ENCODE data around the gene DSCAML1. TPM values are rescaled to one million over a fixed set of nuclear protein-coding genes. Genes with fewer than 3 reads are reported as not detected.
"Not testable (repeated sequence)": the region's sequence is repeated elsewhere in the genome, so short reads cannot be mapped to it uniquely, and the experiment has no call there.

Gene DSCAML1
- total RNA-seq, 2 experiments from 2014 or later, result 0.29 to 0.67 TPM

GRCh38 chr11:117815262-117815803, 18.3 kb upstream of the DSCAML1 start:
- CTCF ChIA-PET, result interaction anchor here (1.2 to 7.0 kb wide), 8 partner anchors 8 to 390 kb away, joined by 3 to 187 read pairs (median 36); no protein-coding TSS in a partner anchor
- intact Hi-C loops (cut with micrococcal nuclease), result loop anchor here (2.0 to 5.0 kb wide), 5 partner anchors 131 to 583 kb away; partner anchors contain the start of genes IL10RA, PCSK7 and RNF214
- peak; percentile 88 for DNase-seq
- no peaks in the 10 kb centered on the region for H3K27me3 Mint-ChIP-seq
- H3K9me3 Mint-ChIP-seq, result no peaks in the 10 kb centered on the region
- POLR2A ChIA-PET, result interaction anchor here (0.7 to 2.8 kb wide), 9 partner anchors 8 to 237 kb away, joined by 3 to 16 read pairs (median 6); partner anchors contain the start of gene IL10RA
- H3K36me3 Mint-ChIP-seq, result no peaks in the 10 kb centered on the region
- peak overlapping the region; percentile 35 for H3K4me3 Mint-ChIP-seq
- H3K27ac Mint-ChIP-seq, result peak overlapping the region; percentile 94
- peaks cover 56% of the 10 kb centered on the region for H3K4me1 Mint-ChIP-seq (ENCODE audit: low read depth)

- intact Hi-C loops (cut with micrococcal nuclease), result loop anchor here (2.0 to 5.0 kb wide), 5 partner anchors 132 to 583 kb away; partner anchors contain the start of genes IL10RA, PCSK7 and RNF214
These were observed 17.8 kb upstream of the DSCAML1 start for GRCh38 chr11:117814766-117815261.

GRCh38 chr11:117814204-117814765, 17.3 kb upstream of the DSCAML1 start:
- POLR2A ChIA-PET, result interaction anchor here (0.7 to 2.2 kb wide), 5 partner anchors 13 to 188 kb away, joined by 3 to 16 read pairs (median 6); partner anchors contain the start of gene IL10RA
- Mint-ChIP-seq H3K36me3 (no peaks in the 10 kb centered on the region), H3K9me3 (no peaks in the 10 kb centered on the region), H3K27ac (peak overlapping the region; percentile 94), H3K27me3 (peaks cover 2% of the 10 kb centered on the region), H3K4me3 (no peak overlapping the region), H3K4me1 (ENCODE audit: low read depth) (peaks cover 64% of the 10 kb centered on the region)
- CTCF ChIA-PET, result interaction anchor here (1.2 to 7.0 kb wide), 7 partner anchors 7 to 389 kb away, joined by 3 to 187 read pairs (median 46); no protein-coding TSS in a partner anchor
- intact Hi-C loops (cut with micrococcal nuclease), result loop anchor here (2.0 kb wide), 2 partner anchors 133 to 189 kb away; no protein-coding TSS in a partner anchor
- DNase-seq, result no peak

More at GRCh38 chr11:117814766-117815261, 17.8 kb upstream of the DSCAML1 start:
- Mint-ChIP-seq H3K9me3 (no peaks in the 10 kb centered on the region), H3K4me1 (ENCODE audit: low read depth) (peaks cover 58% of the 10 kb centered on the region), H3K27ac (peak overlapping the region; percentile 94), H3K27me3 (peaks cover under 1% of the 10 kb centered on the region), H3K36me3 (no peaks in the 10 kb centered on the region), H3K4me3 (peak overlapping the region; percentile 35)
- peak; percentile 91 for DNase-seq
- ChIA-PET POLR2A (interaction anchor here (0.7 to 2.2 kb wide), 8 partner anchors 10 to 238 kb away, joined by 3 to 16 read pairs (median 4); partner anchors contain the start of gene IL10RA), CTCF (interaction anchor here (1.2 to 7.0 kb wide), 8 partner anchors 8 to 389 kb away, joined by 3 to 187 read pairs (median 36); no protein-coding TSS in a partner anchor)

- intact Hi-C loops (cut with micrococcal nuclease); DNase-seq; H3K27me3 Mint-ChIP-seq; POLR2A ChIA-PET; H3K36me3 Mint-ChIP-seq; H3K9me3 Mint-ChIP-seq; H3K27ac Mint-ChIP-seq: not testable (repeated sequence)
- peak overlapping the region; percentile 2 for H3K4me3 Mint-ChIP-seq
- H3K4me1 Mint-ChIP-seq (ENCODE audit: low read depth), result peaks cover 32% of the 10 kb centered on the region
- CTCF ChIA-PET, result interaction anchor here (1.4 to 6.5 kb wide), 7 partner anchors 7 to 249 kb away, joined by 3 to 187 read pairs (median 16); partner anchors contain the start of genes FXYD2 and IL10RA
These were observed 13.0 kb upstream of the DSCAML1 start for GRCh38 chr11:117810056-117810451.

- peak overlapping the region; percentile 2 for H3K4me3 Mint-ChIP-seq
- ChIA-PET CTCF (interaction anchor here (0.8 to 6.5 kb wide), 15 partner anchors 7 to 384 kb away, joined by 3 to 187 read pairs (median 6); partner anchors contain the start of genes FXYD2 and IL10RA), POLR2A (interaction anchor here (0.5 kb wide), 1 partner anchor 389 kb away, joined by 3 read pairs; no protein-coding TSS in a partner anchor)
- H3K27ac Mint-ChIP-seq, result no peak overlapping the region
- no peaks in the 10 kb centered on the region for H3K9me3 Mint-ChIP-seq
- peaks cover 26% of the 10 kb centered on the region for H3K4me1 Mint-ChIP-seq (ENCODE audit: low read depth)
- H3K36me3 Mint-ChIP-seq, result no peaks in the 10 kb centered on the region
- H3K27me3 Mint-ChIP-seq, result peaks cover 2% of the 10 kb centered on the region
- intact Hi-C loops (cut with micrococcal nuclease), result loop anchor here (1.0 to 5.0 kb wide), 2 partner anchors 8 to 382 kb away; no protein-coding TSS in a partner anchor
- peak; percentile 79 for DNase-seq
These were observed 12.4 kb upstream of the DSCAML1 start for GRCh38 chr11:117809236-117810055.

GRCh38 chr11:117808784-117809183, 11.8 kb upstream of the DSCAML1 start:
- peaks cover 2% of the 10 kb centered on the region for H3K27me3 Mint-ChIP-seq
- H3K4me1 Mint-ChIP-seq (ENCODE audit: low read depth), result peaks cover 21% of the 10 kb centered on the region
- no peaks in the 10 kb centered on the region for H3K9me3 Mint-ChIP-seq
- peak overlapping the region; percentile 2 for H3K4me3 Mint-ChIP-seq
- H3K27ac Mint-ChIP-seq, result no peak overlapping the region
- intact Hi-C loops (cut with micrococcal nuclease), result loop anchor here (1.0 to 5.0 kb wide), 2 partner anchors 9 to 381 kb away; no protein-coding TSS in a partner anchor
- DNase-seq, result no peak
- CTCF ChIA-PET, result interaction anchor here (0.8 to 6.5 kb wide), 17 partner anchors 8 to 383 kb away, joined by 3 to 187 read pairs (median 5); partner anchors contain the start of genes FXYD2 and IL10RA
- POLR2A ChIA-PET, result interaction anchor here (0.5 to 0.9 kb wide), 2 partner anchors 177 to 390 kb away, joined by 3 read pairs; partner anchors contain the start of gene IL10RA
- H3K36me3 Mint-ChIP-seq, result no peaks in the 10 kb centered on the region

GRCh38 chr11:117807482-117808327, 10.7 kb upstream of the DSCAML1 start:
- H3K36me3 Mint-ChIP-seq, result no peaks in the 10 kb centered on the region
- H3K27ac Mint-ChIP-seq, result no peak overlapping the region
- ChIA-PET POLR2A (interaction anchor here (0.9 to 1.2 kb wide), 2 partner anchors 9 to 178 kb away, joined by 3 to 11 read pairs; partner anchors contain the start of gene IL10RA), CTCF (interaction anchor here (0.6 to 6.5 kb wide), 51 partner anchors 9 to 805 kb away, joined by 3 to 187 read pairs (median 4); partner anchors contain the start of genes CEP164 and FXYD2)
- H3K4me3 Mint-ChIP-seq, result no peak overlapping the region
- H3K9me3 Mint-ChIP-seq, result no peaks in the 10 kb centered on the region
- peaks cover 2% of the 10 kb centered on the region for H3K27me3 Mint-ChIP-seq
- intact Hi-C loops (cut with micrococcal nuclease), result loop anchor here (1.0 to 5.0 kb wide), 2 partner anchors 246 to 380 kb away; no protein-coding TSS in a partner anchor
- DNase-seq, result peak; percentile 84
- H3K4me1 Mint-ChIP-seq (ENCODE audit: low read depth), result peaks cover 17% of the 10 kb centered on the region

- CTCF ChIA-PET, result interaction anchor here (0.6 to 6.5 kb wide), 39 partner anchors 8 to 489 kb away, joined by 3 to 187 read pairs (median 5); partner anchors contain the start of gene FXYD2
- no peak for DNase-seq
- POLR2A ChIA-PET, result interaction anchor here (1.2 kb wide), 1 partner anchor 10 kb away, joined by 11 read pairs; no protein-coding TSS in a partner anchor
- H3K9me3 Mint-ChIP-seq, result no peaks in the 10 kb centered on the region
- peaks cover 17% of the 10 kb centered on the region for H3K4me1 Mint-ChIP-seq (ENCODE audit: low read depth)
- no peak overlapping the region for H3K27ac Mint-ChIP-seq
- H3K4me3 Mint-ChIP-seq, result no peak overlapping the region
- intact Hi-C loops (cut with micrococcal nuclease), result loop anchor here (1.0 to 5.0 kb wide), 2 partner anchors 246 to 380 kb away; no protein-coding TSS in a partner anchor
- H3K27me3 Mint-ChIP-seq, result peaks cover 2% of the 10 kb centered on the region
- no peaks in the 10 kb centered on the region for H3K36me3 Mint-ChIP-seq
These were observed 9.8 kb upstream of the DSCAML1 start for GRCh38 chr11:117806846-117807245.

GRCh38 chr11:117805045-117805444, 8.0 kb upstream of the DSCAML1 start:
- ChIA-PET CTCF (interaction anchor here (1.5 to 6.5 kb wide), 4 partner anchors 12 to 379 kb away, joined by 3 to 187 read pairs (median 82); no protein-coding TSS in a partner anchor), POLR2A (interaction anchor here (1.2 kb wide), 1 partner anchor 10 kb away, joined by 3 read pairs; no protein-coding TSS in a partner anchor)
- Mint-ChIP-seq H3K4me3 (no peak overlapping the region), H3K27ac (no peak overlapping the region), H3K9me3 (no peaks in the 10 kb centered on the region), H3K36me3 (no peaks in the 10 kb centered on the region), H3K27me3 (peaks cover 2% of the 10 kb centered on the region), H3K4me1 (ENCODE audit: low read depth) (peaks cover 15% of the 10 kb centered on the region)
- no peak for DNase-seq
- intact Hi-C loops (cut with micrococcal nuclease), result loop anchor here (5.0 kb wide), 1 partner anchor 378 kb away; no protein-coding TSS in a partner anchor

GRCh38 chr11:117803896-117804295, 6.9 kb upstream of the DSCAML1 start:
- CTCF ChIA-PET, result interaction anchor here (1.5 to 6.5 kb wide), 4 partner anchors 13 to 377 kb away, joined by 3 to 187 read pairs (median 82); no protein-coding TSS in a partner anchor
- POLR2A ChIA-PET, result no interaction called here
- Mint-ChIP-seq H3K4me3 (no peak overlapping the region), H3K9me3 (no peaks in the 10 kb centered on the region), H3K36me3 (no peaks in the 10 kb centered on the region), H3K4me1 (ENCODE audit: low read depth) (peaks cover 4% of the 10 kb centered on the region), H3K27ac (no peak overlapping the region), H3K27me3 (peaks cover 5% of the 10 kb centered on the region)
- intact Hi-C loops (cut with micrococcal nuclease), result no loop called here
- DNase-seq, result no peak
